ENCODE data around the gene PAK4. TPM values are rescaled to one million over a fixed set of nuclear protein-coding genes. Genes with fewer than 3 reads are reported as not detected.

The PAK4 gene
- total and polyA plus RNA-seq, 9 of the 15 experiments (the other 6 are each of a cell fraction or from before 2014, with no cell fraction given): 0.21 to 33.5 (median 5.8) TPM

- no peak for TF ChIP-seq TRIM25 (IDR thresholded peaks at IDR 0.05; ENCODE audit: borderline replicate concordance)
- peak; percentile 22 for TF ChIP-seq PCBP1 (IDR thresholded peaks at IDR 0.05; ENCODE audit: low read depth, low read length, poor library complexity, severe bottlenecking)
- TF ChIP-seq E2F8 (IDR thresholded peaks at IDR 0.05; ENCODE audit: low read depth, partially characterized antibody): no peak
- no peak for TF ChIP-seq ID3 (CRISPR knock-in tag; IDR thresholded peaks at IDR 0.05)
- TF ChIP-seq ID3 (tag; IDR thresholded peaks at IDR 0.05): peak; percentile 69
- no peak for TF ChIP-seq CBX3 (IDR thresholded peaks at IDR 0.05; ENCODE audit: borderline replicate concordance in 1 of 2, low read length in 2 of 2)
- no peak for TF ChIP-seq SIN3A (IDR thresholded peaks at IDR 0.05; ENCODE audit: borderline replicate concordance in 2 of 2, control insufficient read depth in 1 of 2, low read depth in 2 of 2, low read length in 2 of 2)
- TF ChIP-seq KLF13 (tag; IDR thresholded peaks at IDR 0.05; ENCODE audit: borderline replicate concordance, low read depth): no peak
- no peak for TF ChIP-seq ILK (tag; IDR thresholded peaks at IDR 0.05; ENCODE audit: borderline replicate concordance, low read depth)
- TF ChIP-seq MXI1 (IDR thresholded peaks at IDR 0.05; ENCODE audit: low read depth, low read length): no peak
- no peak for TF ChIP-seq RBBP5 (IDR thresholded peaks at IDR 0.05; ENCODE audit: borderline replicate concordance, insufficient read depth, low read length, poor library complexity, severe bottlenecking)
- no peak for TF ChIP-seq PTRF (tag; IDR thresholded peaks at IDR 0.05)
- TF ChIP-seq SMAD2 (IDR thresholded peaks at IDR 0.05; ENCODE audit: low read depth, low read length): no peak
- no peak for TF ChIP-seq MAFG (tag; conservative IDR thresholded peaks at IDR 0.05)
- no peak for TF ChIP-seq MAZ (CRISPR knock-in tag; conservative IDR thresholded peaks at IDR 0.05 in 1 of 2, IDR thresholded peaks at IDR 0.05 in 1 of 2)
- TF ChIP-seq ZNF740 (CRISPR knock-in tag; IDR thresholded peaks at IDR 0.05): no peak
- TF ChIP-seq ZNF740 (tag; IDR thresholded peaks at IDR 0.05): no peak
- no peak for TF ChIP-seq RUNX1 (IDR thresholded peaks at IDR 0.05; ENCODE audit: low read depth)
- TF ChIP-seq RBM39 (optimal IDR thresholded peaks at IDR 0.05; ENCODE audit: low read depth, low read length): no peak
- TF ChIP-seq HNRNPUL1 (IDR thresholded peaks at IDR 0.05; ENCODE audit: low read length): no peak
- no peak for TF ChIP-seq POLR2B (IDR thresholded peaks at IDR 0.05; ENCODE audit: low read depth, partially characterized antibody)
- TF ChIP-seq ZNF431 (CRISPR knock-in tag; IDR thresholded peaks at IDR 0.05): no peak
Observed at GRCh38 chr19:39196860-39197562, 71.4 kb downstream of the PAK4 start, which contains the start of gene NCCRP1 (continued).
